ENCODE measurements around the gene GPHB5.

DNA sequence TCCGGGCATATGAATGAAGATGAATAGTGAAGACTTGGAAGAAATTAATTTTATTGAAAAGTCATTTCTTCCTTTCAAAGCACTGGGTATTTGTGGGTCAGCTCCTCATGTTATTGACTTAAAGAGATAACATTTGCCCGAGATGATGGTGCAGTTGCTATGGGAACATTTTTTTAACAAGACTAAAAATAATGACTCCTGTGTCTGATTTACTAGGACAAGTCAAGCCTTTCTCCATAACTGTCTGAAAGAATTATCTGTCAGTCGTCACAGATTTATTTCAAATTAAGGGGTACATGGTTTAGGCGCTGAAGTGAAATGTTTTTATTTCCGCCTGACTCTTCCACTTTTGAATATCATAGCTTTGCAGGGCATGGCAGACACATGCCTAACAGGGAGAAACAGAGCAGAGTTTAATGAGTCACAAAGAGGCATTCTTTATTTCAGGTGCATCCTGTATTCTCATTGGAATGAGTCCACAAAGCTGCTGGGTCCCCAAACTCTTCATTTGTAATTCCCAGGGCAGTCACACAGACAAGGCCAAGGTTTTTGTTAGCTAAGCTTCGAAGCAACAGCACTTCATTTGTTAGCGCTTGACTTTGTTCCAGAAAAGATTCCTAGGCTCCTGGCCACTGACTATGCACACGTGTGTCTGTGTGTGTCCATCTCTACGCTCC lies 4.3 kb upstream of the GPHB5 start:
- TF ChIP-seq POLR2A (IDR thresholded peaks at IDR 0.05): no peak
- TF ChIP-seq, protein P1, sequence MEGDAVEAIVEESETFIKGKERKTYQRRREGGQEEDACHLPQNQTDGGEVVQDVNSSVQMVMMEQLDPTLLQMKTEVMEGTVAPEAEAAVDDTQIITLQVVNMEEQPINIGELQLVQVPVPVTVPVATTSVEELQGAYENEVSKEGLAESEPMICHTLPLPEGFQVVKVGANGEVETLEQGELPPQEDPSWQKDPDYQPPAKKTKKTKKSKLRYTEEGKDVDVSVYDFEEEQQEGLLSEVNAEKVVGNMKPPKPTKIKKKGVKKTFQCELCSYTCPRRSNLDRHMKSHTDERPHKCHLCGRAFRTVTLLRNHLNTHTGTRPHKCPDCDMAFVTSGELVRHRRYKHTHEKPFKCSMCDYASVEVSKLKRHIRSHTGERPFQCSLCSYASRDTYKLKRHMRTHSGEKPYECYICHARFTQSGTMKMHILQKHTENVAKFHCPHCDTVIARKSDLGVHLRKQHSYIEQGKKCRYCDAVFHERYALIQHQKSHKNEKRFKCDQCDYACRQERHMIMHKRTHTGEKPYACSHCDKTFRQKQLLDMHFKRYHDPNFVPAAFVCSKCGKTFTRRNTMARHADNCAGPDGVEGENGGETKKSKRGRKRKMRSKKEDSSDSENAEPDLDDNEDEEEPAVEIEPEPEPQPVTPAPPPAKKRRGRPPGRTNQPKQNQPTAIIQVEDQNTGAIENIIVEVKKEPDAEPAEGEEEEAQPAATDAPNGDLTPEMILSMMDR (IDR thresholded peaks at IDR 0.05 in 4 of 5, conservative IDR thresholded peaks at IDR 0.05 in 1 of 5): no peak

Data from gastrocnemius medialis (tissue), 4 donors.